ENCODE data around the gene SERPINB7. TPM values are rescaled to one million over a fixed set of nuclear protein-coding genes. Genes with fewer than 3 reads are reported as not detected.

The SERPINB7 gene
- total and polyA plus RNA-seq, 2 of the 4 experiments (the other 2 are of a cell fraction): 79.9 to 100 TPM

- H4K20me1 ChIP-seq (ENCODE audit: insufficient read depth, low read length): no peaks in the 10 kb centered on the region
- H3K4me2 ChIP-seq (ENCODE audit: low read depth, low read length): no peak overlapping the region
- H3K23ac ChIP-seq (ENCODE audit: low read depth, low read length): no peak overlapping the region
- TF ChIP-seq NFE2L2 (IDR thresholded peaks at IDR 0.05; ENCODE audit: low read depth, low read length) (no peak), MAFK (IDR thresholded peaks at IDR 0.05; ENCODE audit: low read depth, low read length) (no peak), RAD21 (IDR thresholded peaks at IDR 0.05; ENCODE audit: low read length) (no peak), MAZ (IDR thresholded peaks at IDR 0.05; ENCODE audit: borderline replicate concordance, low read depth, low read length) (no peak), SMC3 (IDR thresholded peaks at IDR 0.05; ENCODE audit: low read depth, low read length) (no peak), ELK1 (IDR thresholded peaks at IDR 0.05; ENCODE audit: borderline replicate concordance, low read depth, low read length) (no peak), MXI1 (IDR thresholded peaks at IDR 0.05; ENCODE audit: borderline replicate concordance, low read depth, low read length) (no peak), RCOR1 (IDR thresholded peaks at IDR 0.05; ENCODE audit: insufficient replicate concordance, low read length) (no peak), FOS (IDR thresholded peaks at IDR 0.05; ENCODE audit: low read depth, low read length) (no peak), BHLHE40 (IDR thresholded peaks at IDR 0.05; ENCODE audit: low read depth, low read length) (no peak), POLR2A (IDR thresholded peaks at IDR 0.05; ENCODE audit: low read depth, low read length) (no peak), CHD1 (IDR thresholded peaks at IDR 0.05; ENCODE audit: low read depth, low read length) (no peak), CEBPB (IDR thresholded peaks at IDR 0.05; ENCODE audit: low read depth, low read length) (no peak), RFX5 (IDR thresholded peaks at IDR 0.05; ENCODE audit: low read depth, low read length) (no peak)
- TF ChIP-seq, protein P1, sequence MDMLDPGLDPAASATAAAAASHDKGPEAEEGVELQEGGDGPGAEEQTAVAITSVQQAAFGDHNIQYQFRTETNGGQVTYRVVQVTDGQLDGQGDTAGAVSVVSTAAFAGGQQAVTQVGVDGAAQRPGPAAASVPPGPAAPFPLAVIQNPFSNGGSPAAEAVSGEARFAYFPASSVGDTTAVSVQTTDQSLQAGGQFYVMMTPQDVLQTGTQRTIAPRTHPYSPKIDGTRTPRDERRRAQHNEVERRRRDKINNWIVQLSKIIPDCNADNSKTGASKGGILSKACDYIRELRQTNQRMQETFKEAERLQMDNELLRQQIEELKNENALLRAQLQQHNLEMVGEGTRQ (IDR thresholded peaks at IDR 0.05; ENCODE audit: low read depth, low read length): no peak
- TF ChIP-seq, protein P2, sequence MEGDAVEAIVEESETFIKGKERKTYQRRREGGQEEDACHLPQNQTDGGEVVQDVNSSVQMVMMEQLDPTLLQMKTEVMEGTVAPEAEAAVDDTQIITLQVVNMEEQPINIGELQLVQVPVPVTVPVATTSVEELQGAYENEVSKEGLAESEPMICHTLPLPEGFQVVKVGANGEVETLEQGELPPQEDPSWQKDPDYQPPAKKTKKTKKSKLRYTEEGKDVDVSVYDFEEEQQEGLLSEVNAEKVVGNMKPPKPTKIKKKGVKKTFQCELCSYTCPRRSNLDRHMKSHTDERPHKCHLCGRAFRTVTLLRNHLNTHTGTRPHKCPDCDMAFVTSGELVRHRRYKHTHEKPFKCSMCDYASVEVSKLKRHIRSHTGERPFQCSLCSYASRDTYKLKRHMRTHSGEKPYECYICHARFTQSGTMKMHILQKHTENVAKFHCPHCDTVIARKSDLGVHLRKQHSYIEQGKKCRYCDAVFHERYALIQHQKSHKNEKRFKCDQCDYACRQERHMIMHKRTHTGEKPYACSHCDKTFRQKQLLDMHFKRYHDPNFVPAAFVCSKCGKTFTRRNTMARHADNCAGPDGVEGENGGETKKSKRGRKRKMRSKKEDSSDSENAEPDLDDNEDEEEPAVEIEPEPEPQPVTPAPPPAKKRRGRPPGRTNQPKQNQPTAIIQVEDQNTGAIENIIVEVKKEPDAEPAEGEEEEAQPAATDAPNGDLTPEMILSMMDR (conservative IDR thresholded peaks at IDR 0.05; ENCODE audit: low read depth, low read length): no peak
- H3K18ac ChIP-seq (ENCODE audit: low read depth, low read length): no peak overlapping the region
- 0 out of 4 replicates have a peak overlapping the region, but pooled peaks of 1 of the 2 experiments have one; percentile 64 for H4K8ac ChIP-seq (ENCODE audit: low read depth in 2 of 2, low read length in 2 of 2)
- no peak for ATAC-seq (ENCODE audit: low read depth)
- peaks cover 9% of the 10 kb centered on the region for H3K9me1 ChIP-seq (ENCODE audit: insufficient read depth, low read length)
- H3K14ac ChIP-seq (replicated peaks; ENCODE audit: low read depth, low read length): 0 out of 2 replicates have a peak overlapping the region, but pooled peaks have one; percentile 22
- dilution Hi-C loops (cut with HindIII; ENCODE audit: low sequenced_read_pairs, unreplicated experiment) (no loop called here), in situ Hi-C loops (cut with MboI; ENCODE audit: low sequenced_read_pairs) (no loop called here), intact Hi-C loops (cut with micrococcal nuclease) (loop anchor here (5.0 kb wide), 1 partner anchor 68 kb away; no protein-coding TSS in a partner anchor)
- no peak overlapping the region for H2AK9ac ChIP-seq (replicated peaks; ENCODE audit: low read depth, low read length, poor library complexity)
- peak; percentile 19 for DNase-seq
- peak overlapping the region; percentile 39; the same call in 1 of the 2 replicates for H3K4ac ChIP-seq (ENCODE audit: low read depth, low read length)
- no peaks in the 10 kb centered on the region for H3K27me3 ChIP-seq (ENCODE audit: control insufficient read depth, insufficient read depth, low read length)
- no peak overlapping the region for H2BK15ac ChIP-seq (ENCODE audit: low read depth, low read length)
- H3K9me3 ChIP-seq (ENCODE audit: control insufficient read depth, insufficient read depth, low read length): no peaks in the 10 kb centered on the region
- H3K4me3 ChIP-seq (ENCODE audit: insufficient read depth, low read depth, low read length): no peak overlapping the region
- peak overlapping the region; percentile 81 for H2BK120ac ChIP-seq (ENCODE audit: low read depth, low read length)
- H2AFZ ChIP-seq (replicated peaks; ENCODE audit: low read length, poor library complexity): no peak overlapping the region
- no peak overlapping the region for H4K5ac ChIP-seq (ENCODE audit: low read depth, low read length)
- ChIA-PET POLR2A (ENCODE audit: unreplicated experiment) (no interaction called here), CTCF (interaction anchor here (0.9 kb wide), 1 partner anchor 88 kb away, joined by 3 read pairs; no protein-coding TSS in a partner anchor)
- H4K91ac ChIP-seq (ENCODE audit: insufficient read depth, low read depth, low read length): no peak overlapping the region; the same call in 1 of the 2 replicates
- H3K56ac ChIP-seq (ENCODE audit: extremely low read depth, insufficient read depth, low read length): no peak overlapping the region
- H3K36me3 ChIP-seq (ENCODE audit: control insufficient read depth, insufficient read depth, low read length): no peaks in the 10 kb centered on the region
- no peak overlapping the region for H2AK5ac ChIP-seq (ENCODE audit: low read depth, low read length)
- BruUV-seq (replicated peaks): no TSS peak
- no peaks in the 10 kb centered on the region for H3K79me1 ChIP-seq (ENCODE audit: low read depth in 1 of 2, low read length in 2 of 2)
- peaks cover 11% of the 10 kb centered on the region; the same call in 1 of the 2 replicates for H3K4me1 ChIP-seq (ENCODE audit: control insufficient read depth, insufficient read depth, low read length)
- H3K27ac ChIP-seq (ENCODE audit: insufficient read depth, low read length): no peak overlapping the region
- no peak overlapping the region for H3K9ac ChIP-seq (ENCODE audit: low read depth, low read length)
- peak overlapping the region; percentile 29 for H2BK5ac ChIP-seq (ENCODE audit: low read depth, low read length, poor library complexity, severe bottlenecking)
- peak overlapping the region; percentile 66 for H2BK20ac ChIP-seq (ENCODE audit: low read depth, low read length)
Measured at GRCh38 chr18:63829886-63830285, 54.7 kb downstream of the SERPINB7 start.
